OCI-LY1 (cell line): ENCODE data around the gene POLE2.

Source experiments
- CTCF ChIP-seq: fragments of 200-600 bp; sonication (generic), shearing (Covaris generic); IDR thresholded peaks from 2 replicates; pipeline ENCODE4 v1.5.1; 2017; ENCODE audit warnings: mild to moderate bottlenecking, antibody characterized with exemption, low read length, moderate library complexity, mixed read lengths
- EZH2 ChIP-seq: fragments of 200-600 bp; sonication (generic), shearing (Covaris generic); IDR thresholded peaks from 2 replicates; pipeline ENCODE4 v1.8.0; 2017; ENCODE audit warnings: borderline replicate concordance, mixed run types, mild to moderate bottlenecking, antibody characterized with exemption, low read length, moderate library complexity, mixed read lengths

- TF ChIP-seq CTCF (no peak), EZH2 (no peak)
Measured at GRCh38 chr14:49612251-49612650, 75.8 kb downstream of the POLE2 start.
